ENCODE results near the gene PTDSS2. TPM values are rescaled to one million over a fixed set of nuclear protein-coding genes. Genes with fewer than 3 reads are reported as not detected.

The PTDSS2 gene
- total RNA-seq, 1 donor from 2014 or later = 26.3 TPM

- H3K36me3 ChIP-seq (ENCODE audit: control insufficient read depth, insufficient read depth, low read length) = peaks cover 2% of the 10 kb centered on the region
- no peak for DNase-seq (ENCODE audit: low read depth)
- H3K27me3 ChIP-seq (ENCODE audit: control insufficient read depth, insufficient read depth, low read length) = no peaks in the 10 kb centered on the region
- no peak for FAIRE-seq
- no peak overlapping the region for H3K4me3 ChIP-seq (ENCODE audit: low read depth, low read length)
- no peak for TF ChIP-seq CTCF (IDR thresholded peaks at IDR 0.05; ENCODE audit: insufficient read depth, low read length, severe bottlenecking)
These were observed 76.1 kb downstream of the PTDSS2 start for GRCh38 chr11:526192-526591.

- Histone ChIP-seq H3K4me3 (ENCODE audit: low read depth, low read length) (no peak overlapping the region), H3K36me3 (ENCODE audit: control insufficient read depth, insufficient read depth, low read length) (peaks cover 17% of the 10 kb centered on the region), H3K27me3 (ENCODE audit: control insufficient read depth, insufficient read depth, low read length) (no peaks in the 10 kb centered on the region)
- DNase-seq (ENCODE audit: low read depth) (no peak), FAIRE-seq (no peak)
- no peak for TF ChIP-seq CTCF (IDR thresholded peaks at IDR 0.05; ENCODE audit: insufficient read depth, low read length, severe bottlenecking)
These were observed 78.2 kb downstream of the PTDSS2 start for GRCh38 chr11:528166-528814.

GRCh38 chr11:528815-529727 lies 79.0 kb downstream of the PTDSS2 start:
- FAIRE-seq (no peak), DNase-seq (ENCODE audit: low read depth) (no peak)
- Histone ChIP-seq H3K36me3 (ENCODE audit: control insufficient read depth, insufficient read depth, low read length) (peaks cover 25% of the 10 kb centered on the region), H3K4me3 (ENCODE audit: low read depth, low read length) (no peak overlapping the region), H3K27me3 (ENCODE audit: control insufficient read depth, insufficient read depth, low read length) (no peaks in the 10 kb centered on the region)
- no peak for TF ChIP-seq CTCF (IDR thresholded peaks at IDR 0.05; ENCODE audit: insufficient read depth, low read length, severe bottlenecking)

GRCh38 chr11:529728-530411 lies 79.8 kb downstream of the PTDSS2 start:
- no peaks in the 10 kb centered on the region for H3K27me3 ChIP-seq (ENCODE audit: control insufficient read depth, insufficient read depth, low read length)
- no peak overlapping the region for H3K4me3 ChIP-seq (ENCODE audit: low read depth, low read length)
- no peak for TF ChIP-seq CTCF (IDR thresholded peaks at IDR 0.05; ENCODE audit: insufficient read depth, low read length, severe bottlenecking)
- FAIRE-seq (no peak), DNase-seq (ENCODE audit: low read depth) (no peak)
- H3K36me3 ChIP-seq (ENCODE audit: control insufficient read depth, insufficient read depth, low read length) = peaks cover 29% of the 10 kb centered on the region

- DNase-seq (ENCODE audit: low read depth) (no peak), FAIRE-seq (no peak)
- no peak overlapping the region for H3K4me3 ChIP-seq (ENCODE audit: low read depth, low read length)
- H3K27me3 ChIP-seq (ENCODE audit: control insufficient read depth, insufficient read depth, low read length) = no peaks in the 10 kb centered on the region
- peaks cover 29% of the 10 kb centered on the region for H3K36me3 ChIP-seq (ENCODE audit: control insufficient read depth, insufficient read depth, low read length)
- no peak for TF ChIP-seq CTCF (IDR thresholded peaks at IDR 0.05; ENCODE audit: insufficient read depth, low read length, severe bottlenecking)
These were observed 81.1 kb downstream of the PTDSS2 start for GRCh38 chr11:530960-531831.

Data from bronchial epithelial cell (primary cell).